GM12865 (cell line): ENCODE measurements around the gene NPR3.

ENCODE experiments used
- DNase-seq: peaks from one replicate; pipeline ENCODE4 v3.0.0; 2010; ENCODE audit warnings: low read depth
- H3K4me3 ChIP-seq: 2 replicates; pipeline ENCODE4 v1.5.1; 2011; ENCODE audit warnings: mild to moderate bottlenecking, low read depth, low read length, control low read depth
- TF ChIP-seq, protein P1 (sequence below): IDR thresholded peaks from 2 replicates; pipeline ENCODE4 v1.5.1; 2011; ENCODE audit warnings: low read length, control low read depth, low read depth, inconsistent platforms; ENCODE audit not compliant: insufficient read depth; ENCODE audit errors: missing control alignments

Gene NPR3

GRCh38 chr5:32720300-32720699, 9.2 kb downstream of the NPR3 start:
- DNase-seq: no peak
- TF ChIP-seq, protein P1, sequence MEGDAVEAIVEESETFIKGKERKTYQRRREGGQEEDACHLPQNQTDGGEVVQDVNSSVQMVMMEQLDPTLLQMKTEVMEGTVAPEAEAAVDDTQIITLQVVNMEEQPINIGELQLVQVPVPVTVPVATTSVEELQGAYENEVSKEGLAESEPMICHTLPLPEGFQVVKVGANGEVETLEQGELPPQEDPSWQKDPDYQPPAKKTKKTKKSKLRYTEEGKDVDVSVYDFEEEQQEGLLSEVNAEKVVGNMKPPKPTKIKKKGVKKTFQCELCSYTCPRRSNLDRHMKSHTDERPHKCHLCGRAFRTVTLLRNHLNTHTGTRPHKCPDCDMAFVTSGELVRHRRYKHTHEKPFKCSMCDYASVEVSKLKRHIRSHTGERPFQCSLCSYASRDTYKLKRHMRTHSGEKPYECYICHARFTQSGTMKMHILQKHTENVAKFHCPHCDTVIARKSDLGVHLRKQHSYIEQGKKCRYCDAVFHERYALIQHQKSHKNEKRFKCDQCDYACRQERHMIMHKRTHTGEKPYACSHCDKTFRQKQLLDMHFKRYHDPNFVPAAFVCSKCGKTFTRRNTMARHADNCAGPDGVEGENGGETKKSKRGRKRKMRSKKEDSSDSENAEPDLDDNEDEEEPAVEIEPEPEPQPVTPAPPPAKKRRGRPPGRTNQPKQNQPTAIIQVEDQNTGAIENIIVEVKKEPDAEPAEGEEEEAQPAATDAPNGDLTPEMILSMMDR: no peak
- H3K4me3 ChIP-seq: no peak overlapping the region

DNA sequence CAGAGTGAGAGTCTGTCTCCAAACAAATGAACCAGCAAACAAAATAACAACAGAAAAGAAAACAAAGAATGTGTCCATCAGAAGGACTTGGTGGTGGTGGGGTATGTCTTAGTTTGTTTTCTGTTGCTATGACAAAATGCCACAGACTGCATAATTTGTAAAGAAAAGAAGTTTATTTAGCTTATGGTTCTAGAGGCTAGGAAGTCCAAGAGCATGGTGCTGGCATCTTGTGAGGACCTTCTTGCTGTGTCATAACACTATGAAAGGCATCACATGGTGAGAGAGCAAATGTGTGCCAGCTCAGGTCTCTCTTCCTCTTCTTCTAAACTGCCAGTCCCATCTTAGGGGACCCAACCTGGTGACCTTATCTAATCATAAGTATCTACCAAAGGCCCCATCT, 10.5 kb downstream of the NPR3 start:
- DNase-seq: no peak
- TF ChIP-seq, protein P1: no peak
- no peak overlapping the region for H3K4me3 ChIP-seq

- DNase-seq: no peak
- no peak overlapping the region for H3K4me3 ChIP-seq
- TF ChIP-seq, protein P1: no peak
Measured at GRCh38 chr5:32722957-32723356, 11.8 kb downstream of the NPR3 start.

GRCh38 chr5:32724526-32724925, 13.4 kb downstream of the NPR3 start:
- H3K4me3 ChIP-seq: no peak overlapping the region
- no peak for DNase-seq
- TF ChIP-seq, protein P1: peak; percentile 1

DNA sequence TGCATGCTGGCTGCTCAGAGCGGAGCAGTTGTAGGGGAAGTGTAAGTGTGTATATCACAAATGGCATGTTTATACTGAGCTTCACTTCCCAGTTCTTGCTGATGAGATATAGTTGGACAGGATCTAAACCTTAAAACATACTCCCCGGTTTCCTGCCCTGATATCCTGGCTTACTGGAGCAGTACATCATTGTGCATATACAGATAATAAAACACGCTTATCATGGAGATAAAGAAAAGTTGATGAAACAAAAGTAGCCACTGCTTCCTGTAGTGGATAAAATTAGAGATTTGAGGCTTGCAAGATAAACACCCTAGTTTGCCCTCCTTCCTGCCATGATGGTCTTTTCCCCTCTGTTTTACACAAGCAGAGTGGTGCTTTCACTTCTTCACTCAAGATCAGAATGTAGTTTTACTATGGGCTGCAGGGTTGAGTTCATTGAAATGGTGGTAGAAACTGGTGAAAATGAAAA, 15.0 kb downstream of the NPR3 start:
- DNase-seq: no peak
- TF ChIP-seq, protein P1: no peak
- no peak overlapping the region for H3K4me3 ChIP-seq

DNA sequence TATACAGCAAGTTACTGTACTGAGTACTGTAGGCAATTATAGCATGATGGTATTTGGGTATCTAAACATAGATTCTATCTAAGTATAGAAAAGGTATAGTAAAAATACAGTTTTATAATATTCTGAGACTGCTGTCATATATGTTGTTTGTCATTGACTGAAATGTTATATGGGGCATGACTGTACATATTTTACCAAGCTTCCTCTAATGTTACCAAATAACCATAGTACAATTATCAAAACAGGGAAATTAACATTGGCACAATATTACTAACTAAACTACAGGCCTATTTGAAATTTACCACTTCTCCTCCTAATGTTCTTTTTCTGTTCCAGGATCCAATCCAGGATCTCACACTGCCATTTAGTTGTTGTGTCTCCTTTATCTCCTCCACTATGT, 18.5 kb downstream of the NPR3 start:
- H3K4me3 ChIP-seq: no peak overlapping the region
- TF ChIP-seq, protein P1: no peak
- no peak for DNase-seq

DNA sequence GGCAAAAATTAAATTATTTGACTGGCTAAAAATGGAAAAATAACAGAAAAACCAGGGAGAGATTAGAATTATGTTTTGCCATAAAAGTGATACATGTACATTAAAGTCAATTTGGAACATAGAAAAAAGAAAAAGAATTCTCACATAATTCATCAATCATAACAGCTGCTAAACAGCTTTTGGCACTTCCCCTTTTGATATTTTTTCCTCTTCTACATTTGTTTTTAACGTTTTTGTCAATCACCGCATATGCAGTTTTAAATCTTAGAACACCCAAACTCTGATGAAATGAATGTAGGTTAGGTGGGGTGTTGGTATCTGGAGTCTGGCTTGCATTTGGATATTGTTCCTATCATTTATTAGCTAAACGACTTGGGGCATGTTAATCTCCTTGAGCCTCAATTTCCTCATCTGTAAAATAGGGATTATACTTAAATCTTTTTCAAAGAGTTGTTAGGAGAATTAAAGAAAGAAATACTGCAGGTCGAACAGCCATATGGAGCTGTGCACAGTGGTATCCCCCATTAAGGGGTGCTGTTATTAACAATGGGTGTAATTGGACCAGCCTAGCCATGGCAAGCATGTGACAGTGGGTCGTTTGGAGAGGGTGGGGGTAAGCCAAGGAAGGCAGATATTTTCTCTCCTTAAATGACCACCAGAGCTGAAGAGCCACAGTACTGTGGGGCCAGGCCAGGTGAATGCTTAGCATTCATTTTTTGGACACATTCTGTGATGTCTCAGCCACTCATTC, 22.6 kb downstream of the NPR3 start:
- TF ChIP-seq, protein P1: no peak
- DNase-seq: no peak
- H3K4me3 ChIP-seq: no peak overlapping the region
